Adrenal gland (tissue), 12 donors: ENCODE data around the gene NF1. TPM values are rescaled to one million over a fixed set of nuclear protein-coding genes. Genes with fewer than 3 reads are reported as not detected.

ENCODE experiments used
- DNase-seq, 7 donors: peaks; one replicate each; pipeline ENCODE4 v3.0.0-alpha.2; 2019 to 2020
- H3K27ac ChIP-seq, 5 donors: fragments of 200-600 bp; sonication (generic) in 4 of 5; 1 replicate in 3 of 5; 2 replicates in 2 of 5; pipeline versions ENCODE4 v1.5.1 to v1.8.0; 2016 to 2020; ENCODE audit warnings: mild to moderate bottlenecking in 1 of 5
- H3K27me3 ChIP-seq: fragments of 200-600 bp; 2 replicates; pipeline ENCODE4 v1.8.0; 2021
- H3K36me3 ChIP-seq, 2 donors: fragments of 200-600 bp; replicated peaks in 1 of 2; 1 replicate in 1 of 2; 2 replicates in 1 of 2; pipeline versions ENCODE4 v1.5.1 to v1.8.0; 2018 to 2022
- H3K4me1 ChIP-seq, 2 donors: fragments of 200-600 bp; replicated peaks in 1 of 2; 1 replicate in 1 of 2; 2 replicates in 1 of 2; pipeline versions ENCODE4 v1.5.1 to v1.8.0; 2018 to 2021
- H3K4me3 ChIP-seq, 4 donors: fragments of 200-600 bp; sonication (generic) in 3 of 4; one replicate each; pipeline ENCODE4 v1.5.1; 2016 to 2018
- H3K9me3 ChIP-seq, 3 donors: fragments of 200-600 bp; sonication (generic) in 1 of 3; replicated peaks in 1 of 3; 1 replicate in 2 of 3; 2 replicates in 1 of 3; pipeline versions ENCODE4 v1.5.1 to v1.8.0; 2016 to 2021
- CTCF ChIP-seq, 6 experiments: fragments of 450-650 bp in 4 of 6; fragments of 200-600 bp in 2 of 6; sonication (generic) in 1 of 6; IDR thresholded peaks; 1 replicate in 5 of 6; 2 replicates in 1 of 6; pipeline versions ENCODE4 v1.5.1 to v1.8.0; 2016 to 2021; ENCODE audit warnings: antibody characterized with exemption in 6 of 6, mild to moderate bottlenecking in 2 of 6, moderate library complexity in 1 of 6
- POLR2A ChIP-seq, 2 donors: fragments of 450-650 bp; IDR thresholded peaks; one replicate each; pipeline ENCODE4 v1.6.1; 2017; ENCODE audit warnings: antibody characterized with exemption in 2 of 2, mild to moderate bottlenecking in 2 of 2, moderate library complexity in 1 of 2
- WGBS, 4 donors: extraction: QIAGEN DNeasy Blood & Tissue Kit in 2 of 4; methylation state at CpG; one replicate each; pipeline versions ENCODE4 v1.1.5 to v1.1.7; 2013 to 2017; 5-methylcytosine and 5-hydroxymethylcytosine counted together
- intact Hi-C, 2 donors: fragments of 100-400 bp; cut with DNase I; formaldehyde crosslinking; loops; one replicate each; pipeline versions ENCODE4 v1.14.1 to v1.15.0; 2022 to 2023
- polyA plus RNA-seq, 3 donors: library from polyadenylated mRNA; stranded (reverse); fragments of 200-250 nt in 2 of 3; fragments of 350-450 nt in 1 of 3; fragmentation: Illumina TruSeq in 1 of 3; extraction: RNeasy Lipid Tissue Mini Kit (QIAGEN cat#74804) in 1 of 3; gene quantifications; one replicate each; pipeline ENCODE4 v1.2.3, GENCODE V29; 2013 to 2014
- total RNA-seq, 9 donors: library from RNA; depleted of rRNA in 4 of 9; stranded (reverse); fragments of >200 nt in 4 of 9; fragments of 120-200 nt in 1 of 9; fragmentation: NEBNext Ultra II Directional in 1 of 9; extraction: Animal tissue kit (Norgen Biotek cat#: 25700) in 1 of 9; gene quantifications; one replicate each; pipeline versions ENCODE4 v1.1.0 to v1.2.4, GENCODE V29; 2013 to 2023
- donor health status: healthy with polysubstance abuse.
- donor health status: Bipolar disorder and iron deficiency.
- donor health status: DM: yes; HTN: yes; CAD: no.
- donor health status: DM: no; HTN: no; CAD: no.
- donor health status: DM: no; HTN: no; CAD: no.
- donor health status: DM: yes; HTN: yes; CAD: no.

The NF1 gene
- total and polyA plus RNA-seq, 12 donors: 8.8 to 91.3 (median 53.5) TPM

GRCh38 chr17:31050948-31051347, 43.8 kb upstream of the NF1 start:
- DNase-seq: no peak
- intact Hi-C loops: no loop called here
- TF ChIP-seq CTCF (IDR thresholded peaks at IDR 0.05) (no peak), POLR2A (IDR thresholded peaks at IDR 0.05) (no peak)
- H3K27ac ChIP-seq: no peak overlapping the region
- 82 to 96% (median 93%) methylated on average over 9 of the region's 9 CpGs for WGBS, 4 donors
- H3K4me3 ChIP-seq: no peak overlapping the region
- H3K9me3 ChIP-seq: no peaks in the 10 kb centered on the region
- no peaks in the 10 kb centered on the region for H3K36me3 ChIP-seq
- peaks cover 0 to 5% of the 10 kb centered on the region in 2 donors for H3K4me1 ChIP-seq
- no peaks in the 10 kb centered on the region for H3K27me3 ChIP-seq

GRCh38 chr17:31051506-31051905, 43.3 kb upstream of the NF1 start:
- TF ChIP-seq POLR2A (IDR thresholded peaks at IDR 0.05): no peak
- no peak for TF ChIP-seq CTCF (IDR thresholded peaks at IDR 0.05)
- no peak overlapping the region for H3K4me3 ChIP-seq
- H3K27ac ChIP-seq: peak overlapping the region in 1 of 5 donors; percentile 40
- no peaks in the 10 kb centered on the region for H3K9me3 ChIP-seq
- 80 to 85% (median 82%) methylated on average over 2 of the region's 2 CpGs for WGBS, 4 donors
- peaks cover 0 to 5% of the 10 kb centered on the region in 2 donors for H3K4me1 ChIP-seq
- H3K36me3 ChIP-seq: no peaks in the 10 kb centered on the region
- intact Hi-C loops: no loop called here
- no peak for DNase-seq
- H3K27me3 ChIP-seq: no peaks in the 10 kb centered on the region

GRCh38 chr17:31052187-31052889, 42.4 kb upstream of the NF1 start:
- Histone ChIP-seq H3K36me3 (no peaks in the 10 kb centered on the region), H3K27ac (peak overlapping the region in 2 of 5 donors; percentile 40 to 55), H3K9me3 (no peaks in the 10 kb centered on the region), H3K27me3 (no peaks in the 10 kb centered on the region), H3K4me3 (no peak overlapping the region), H3K4me1 (peaks cover 0 to 5% of the 10 kb centered on the region in 2 donors)
- peak; percentile 34 to 78 (median 67) for DNase-seq
- TF ChIP-seq CTCF (IDR thresholded peaks at IDR 0.05) (no peak), POLR2A (IDR thresholded peaks at IDR 0.05) (no peak)
- 45 to 55% (median 49%) methylated on average over 9 of the region's 9 CpGs for WGBS, 4 donors
- intact Hi-C loops: no loop called here

GRCh38 chr17:31053071-31053470, 41.7 kb upstream of the NF1 start:
- 84 to 91% (median 90%) methylated on average over 4 of the region's 4 CpGs for WGBS, 4 donors
- peak overlapping the region in 1 of 5 donors; percentile 40 for H3K27ac ChIP-seq
- DNase-seq: no peak
- H3K27me3 ChIP-seq: no peaks in the 10 kb centered on the region
- no peaks in the 10 kb centered on the region for H3K9me3 ChIP-seq
- H3K4me1 ChIP-seq: peaks cover 0 to 5% of the 10 kb centered on the region in 2 donors
- TF ChIP-seq POLR2A (IDR thresholded peaks at IDR 0.05) (no peak), CTCF (IDR thresholded peaks at IDR 0.05) (no peak)
- intact Hi-C loops: no loop called here
- H3K36me3 ChIP-seq: no peaks in the 10 kb centered on the region
- no peak overlapping the region for H3K4me3 ChIP-seq
